ENCODE results near the gene NOXO1. TPM values are rescaled to one million over a fixed set of nuclear protein-coding genes. Genes with fewer than 3 reads are reported as not detected.

The NOXO1 gene
- total RNA-seq, 1 experiment from 2014 or later = 3.4 TPM

- H3K27ac ChIP-seq (ENCODE audit: low read length) = no peak overlapping the region
- no peak for ATAC-seq
- intact Hi-C loops (cut with micrococcal nuclease) = no loop called here
- CTCF ChIA-PET = no interaction called here
- H3K9ac ChIP-seq (ENCODE audit: low read length) = no peak overlapping the region
- peaks cover 21% of the 10 kb centered on the region for H3K4me1 ChIP-seq (ENCODE audit: insufficient read depth, low read length)
- no TSS peak for BruUV-seq (replicated peaks)
- POLR2A ChIA-PET (ENCODE audit: unreplicated experiment) = interaction anchor here (0.6 kb wide), 1 partner anchor 12 kb away, joined by 4 read pairs; no protein-coding TSS in a partner anchor
- no peaks in the 10 kb centered on the region for H3K9me2 ChIP-seq (replicated peaks; ENCODE audit: low read length)
- no peak overlapping the region for H3K4me2 ChIP-seq (ENCODE audit: low read length)
- no peaks in the 10 kb centered on the region for H3F3A ChIP-seq (ENCODE audit: low read length, unreplicated experiment)
- no peaks in the 10 kb centered on the region for H3K9me3 ChIP-seq (ENCODE audit: low read length)
- no peak for TF ChIP-seq CTCF (conservative IDR thresholded peaks at IDR 0.05; ENCODE audit: low read depth, low read length)
- no peak for TF ChIP-seq EZH2 (IDR thresholded peaks at IDR 0.05; ENCODE audit: low read length, unreplicated experiment)
- TF ChIP-seq EZH2phosphoT487 (IDR thresholded peaks at IDR 0.05; ENCODE audit: borderline replicate concordance, low read length) = no peak
- no peaks in the 10 kb centered on the region for H3K36me3 ChIP-seq (ENCODE audit: low read depth, low read length)
- no peak overlapping the region for H3K4me3 ChIP-seq (ENCODE audit: low read length)
- H3K27me3 ChIP-seq (ENCODE audit: low read length) = no peaks in the 10 kb centered on the region; the same call in 1 of the 2 replicates
- DNase-seq = no peak
- H3K79me2 ChIP-seq (ENCODE audit: low read length) = peaks cover 21% of the 10 kb centered on the region
- H4K20me1 ChIP-seq (ENCODE audit: low read length) = no peaks in the 10 kb centered on the region
- no peak overlapping the region for H2AFZ ChIP-seq (ENCODE audit: low read length)
These were observed 42.8 kb upstream of the NOXO1 start for GRCh38 chr16:2024032-2024420.

- TF ChIP-seq CTCF (conservative IDR thresholded peaks at IDR 0.05; ENCODE audit: low read depth, low read length) (peak; percentile 77), EZH2phosphoT487 (IDR thresholded peaks at IDR 0.05; ENCODE audit: borderline replicate concordance, low read length) (no peak), EZH2 (IDR thresholded peaks at IDR 0.05; ENCODE audit: low read length, unreplicated experiment) (no peak)
- no peaks in the 10 kb centered on the region for H3F3A ChIP-seq (ENCODE audit: low read length, unreplicated experiment)
- ChIA-PET CTCF (interaction anchor here (0.6 to 1.2 kb wide), 7 partner anchors 10 to 541 kb away, joined by 6 to 20 read pairs (median 14); no protein-coding TSS in a partner anchor), POLR2A (ENCODE audit: unreplicated experiment) (interaction anchor here (0.6 to 0.7 kb wide), 3 partner anchors 13 to 27 kb away, joined by 4 to 15 read pairs (median 9); no protein-coding TSS in a partner anchor)
- no peaks in the 10 kb centered on the region for H3K9me3 ChIP-seq (ENCODE audit: low read length)
- ATAC-seq (peak; percentile 59), DNase-seq (peak; percentile 89)
- intact Hi-C loops (cut with micrococcal nuclease) = loop anchor here (2.0 kb wide), 2 partner anchors 33 to 117 kb away; no protein-coding TSS in a partner anchor
- no peaks in the 10 kb centered on the region for H4K20me1 ChIP-seq (ENCODE audit: low read length)
- H3K27me3 ChIP-seq (ENCODE audit: low read length) = no peaks in the 10 kb centered on the region; the same call in 1 of the 2 replicates
- H3K4me1 ChIP-seq (ENCODE audit: insufficient read depth, low read length) = peaks cover 17% of the 10 kb centered on the region
- H3K9ac ChIP-seq (ENCODE audit: low read length) = peak overlapping the region; percentile 53
- BruUV-seq (replicated peaks) = no TSS peak
- peaks cover 15% of the 10 kb centered on the region for H3K79me2 ChIP-seq (ENCODE audit: low read length)
- no peaks in the 10 kb centered on the region for H3K9me2 ChIP-seq (replicated peaks; ENCODE audit: low read length)
- peak overlapping the region; percentile 39; the same call in 1 of the 2 replicates for H3K27ac ChIP-seq (ENCODE audit: low read length)
- H2AFZ ChIP-seq (ENCODE audit: low read length) = peak overlapping the region; percentile 85
- no peaks in the 10 kb centered on the region for H3K36me3 ChIP-seq (ENCODE audit: low read depth, low read length)
- peak overlapping the region; percentile 92 for H3K4me2 ChIP-seq (ENCODE audit: low read length)
- peak overlapping the region; percentile 62 for H3K4me3 ChIP-seq (ENCODE audit: low read length)
These were observed 42.1 kb upstream of the NOXO1 start for GRCh38 chr16:2023092-2024031.

All from PC-3 (cell line).